Calu3 (cell line): Measurements from ENCODE around the gene DOCK3. TPM values are rescaled to one million over a fixed set of nuclear protein-coding genes. Genes with fewer than 3 reads are reported as not detected.

ENCODE experiments used
- BruUV-seq: library from RNA; stranded (reverse); fragments of 400-500 nt; replicated peaks from 2 replicates; lab custom pipeline; 2021; lab: Mats Ljungman, UMichigan
- CTCF ChIA-PET: fragments of 300-600 bp; sonication (Branson Sonifier 250); formaldehyde crosslinking; loops from one replicate; lab custom pipeline; 2022; ENCODE audit warnings: antibody characterized with exemption; lab: Charles Lee
- DNase-seq: peaks from one replicate; pipeline ENCODE4 v3.0.0; 2022
- H3K27ac Mint-ChIP-seq: one replicate; pipeline ENCODE4 v1.8.0; 2022; ENCODE audit warnings: mixed read lengths; ENCODE audit not compliant: unreplicated experiment
- H3K27me3 Mint-ChIP-seq: one replicate; pipeline ENCODE4 v1.8.0; 2022; ENCODE audit warnings: mixed read lengths; ENCODE audit not compliant: unreplicated experiment
- H3K36me3 Mint-ChIP-seq: one replicate; pipeline ENCODE4 v1.8.0; 2022; ENCODE audit warnings: mild to moderate bottlenecking, moderate library complexity, mixed read lengths; ENCODE audit not compliant: insufficient read depth, unreplicated experiment
- H3K4me1 Mint-ChIP-seq: one replicate; pipeline ENCODE4 v1.8.0; 2022; ENCODE audit warnings: mild to moderate bottlenecking, low read depth, mixed read lengths; ENCODE audit not compliant: unreplicated experiment
- H3K4me3 Mint-ChIP-seq: one replicate; pipeline ENCODE4 v1.8.0; 2022; ENCODE audit warnings: mild to moderate bottlenecking, low read depth, moderate library complexity, mixed read lengths; ENCODE audit not compliant: unreplicated experiment
- H3K9me3 Mint-ChIP-seq: one replicate; pipeline ENCODE4 v1.8.0; 2022; ENCODE audit warnings: low read depth, mixed read lengths; ENCODE audit not compliant: unreplicated experiment
- intact Hi-C: fragments of 100-400 bp; cut with micrococcal nuclease; formaldehyde crosslinking; loops from one replicate; pipeline ENCODE4 v1.10.0; 2022; ENCODE audit not compliant: unreplicated experiment
- total RNA-seq: library from RNA; stranded (reverse); gene quantifications from 2 replicates; pipeline ENCODE4 v1.2.3, GENCODE V29; 2022
- TF ChIP-seq, protein P1 (sequence below): fragments of 200-600 bp; IDR thresholded peaks from one replicate; pipeline ENCODE4 v1.8.0; 2022; ENCODE audit warnings: antibody characterized with exemption; ENCODE audit not compliant: unreplicated experiment

Gene DOCK3
- total RNA-seq, 1 experiment from 2014 or later: 0.19 TPM

DNA sequence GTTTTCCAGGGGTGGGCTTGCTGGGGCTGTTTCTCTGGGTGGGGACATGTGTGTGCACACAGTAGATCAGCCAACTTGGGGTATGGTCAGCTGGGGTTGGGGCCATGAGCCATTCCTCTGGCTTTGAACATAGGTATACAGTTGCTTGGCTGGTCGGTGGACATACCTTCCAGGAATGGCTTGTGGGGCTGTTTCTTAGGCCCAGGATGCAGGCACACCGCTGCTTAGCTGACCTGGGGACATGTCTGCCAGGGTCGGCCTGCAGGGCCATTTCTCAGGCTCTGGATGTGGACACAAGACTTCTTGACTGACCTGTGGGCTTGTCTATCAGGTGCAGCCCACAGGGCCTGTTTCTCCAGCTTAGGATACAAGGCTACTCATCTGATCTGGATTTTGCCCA is 130.6 kb downstream of the DOCK3 start:
- TF ChIP-seq, protein P1, sequence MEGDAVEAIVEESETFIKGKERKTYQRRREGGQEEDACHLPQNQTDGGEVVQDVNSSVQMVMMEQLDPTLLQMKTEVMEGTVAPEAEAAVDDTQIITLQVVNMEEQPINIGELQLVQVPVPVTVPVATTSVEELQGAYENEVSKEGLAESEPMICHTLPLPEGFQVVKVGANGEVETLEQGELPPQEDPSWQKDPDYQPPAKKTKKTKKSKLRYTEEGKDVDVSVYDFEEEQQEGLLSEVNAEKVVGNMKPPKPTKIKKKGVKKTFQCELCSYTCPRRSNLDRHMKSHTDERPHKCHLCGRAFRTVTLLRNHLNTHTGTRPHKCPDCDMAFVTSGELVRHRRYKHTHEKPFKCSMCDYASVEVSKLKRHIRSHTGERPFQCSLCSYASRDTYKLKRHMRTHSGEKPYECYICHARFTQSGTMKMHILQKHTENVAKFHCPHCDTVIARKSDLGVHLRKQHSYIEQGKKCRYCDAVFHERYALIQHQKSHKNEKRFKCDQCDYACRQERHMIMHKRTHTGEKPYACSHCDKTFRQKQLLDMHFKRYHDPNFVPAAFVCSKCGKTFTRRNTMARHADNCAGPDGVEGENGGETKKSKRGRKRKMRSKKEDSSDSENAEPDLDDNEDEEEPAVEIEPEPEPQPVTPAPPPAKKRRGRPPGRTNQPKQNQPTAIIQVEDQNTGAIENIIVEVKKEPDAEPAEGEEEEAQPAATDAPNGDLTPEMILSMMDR: no peak
- no peaks in the 10 kb centered on the region for H3K36me3 Mint-ChIP-seq
- H3K4me1 Mint-ChIP-seq: peaks cover 15% of the 10 kb centered on the region
- intact Hi-C loops: no loop called here
- no peak overlapping the region for H3K4me3 Mint-ChIP-seq
- H3K27ac Mint-ChIP-seq: no peak overlapping the region
- CTCF ChIA-PET: no interaction called here
- DNase-seq: no peak
- peaks cover 11% of the 10 kb centered on the region for H3K9me3 Mint-ChIP-seq
- no peaks in the 10 kb centered on the region for H3K27me3 Mint-ChIP-seq
- BruUV-seq: no TSS peak

DNA sequence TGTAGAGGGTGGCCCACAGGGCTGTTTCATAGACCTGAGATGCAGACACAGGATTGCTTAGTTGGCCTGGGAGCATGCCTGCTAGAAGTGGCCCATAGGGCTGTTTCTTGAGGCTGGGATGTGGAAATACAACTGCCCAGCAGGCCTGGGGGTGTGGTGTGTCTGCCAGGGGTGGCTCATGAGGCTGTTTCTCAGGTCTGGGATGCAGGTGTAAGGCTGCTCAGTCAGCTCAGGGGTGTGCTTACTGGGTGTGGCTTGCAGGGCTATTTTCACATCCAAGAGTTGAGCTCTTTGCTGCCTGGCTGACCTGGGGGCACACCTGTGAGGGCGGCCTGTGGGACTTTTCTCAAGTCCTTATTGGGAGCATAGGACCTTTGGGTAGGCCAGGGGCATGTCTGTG is 131.3 kb downstream of the DOCK3 start:
- Mint-ChIP-seq H3K4me3 (no peak overlapping the region), H3K36me3 (no peaks in the 10 kb centered on the region), H3K9me3 (peaks cover 7% of the 10 kb centered on the region), H3K4me1 (peaks cover 15% of the 10 kb centered on the region), H3K27me3 (no peaks in the 10 kb centered on the region), H3K27ac (no peak overlapping the region)
- no TSS peak for BruUV-seq
- TF ChIP-seq, protein P1: no peak
- CTCF ChIA-PET: no interaction called here
- intact Hi-C loops: no loop called here
- no peak for DNase-seq

DNA sequence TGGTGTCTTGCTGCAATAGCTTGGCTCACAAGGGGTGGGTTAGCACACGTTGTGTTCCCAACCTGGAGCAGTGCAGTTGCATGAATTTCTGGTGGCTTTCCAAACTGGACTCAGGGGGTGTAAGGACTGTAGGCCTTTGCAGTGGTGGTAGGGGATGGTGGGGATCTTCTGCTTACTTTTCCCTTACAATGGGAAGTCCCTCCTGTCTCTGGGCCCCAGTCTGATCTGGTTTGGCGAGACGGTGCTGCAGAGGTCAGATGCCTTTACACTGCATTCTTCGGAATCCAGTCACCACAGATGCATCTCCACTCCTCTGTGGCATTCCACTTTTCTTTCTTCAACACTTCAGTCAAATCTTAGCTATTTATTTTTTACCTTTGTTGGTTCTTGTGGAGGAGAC is 132.1 kb downstream of the DOCK3 start:
- Mint-ChIP-seq H3K27me3 (no peaks in the 10 kb centered on the region), H3K27ac (no peak overlapping the region), H3K4me3 (no peak overlapping the region), H3K9me3 (peaks cover 5% of the 10 kb centered on the region), H3K4me1 (peaks cover 15% of the 10 kb centered on the region), H3K36me3 (no peaks in the 10 kb centered on the region)
- no TSS peak for BruUV-seq
- DNase-seq: peak; percentile 10
- CTCF ChIA-PET: interaction anchor here (0.6 kb wide), 1 partner anchor 9 kb away, joined by 3 read pairs; no protein-coding TSS in a partner anchor
- intact Hi-C loops: no loop called here
- TF ChIP-seq, protein P1: no peak

DNA sequence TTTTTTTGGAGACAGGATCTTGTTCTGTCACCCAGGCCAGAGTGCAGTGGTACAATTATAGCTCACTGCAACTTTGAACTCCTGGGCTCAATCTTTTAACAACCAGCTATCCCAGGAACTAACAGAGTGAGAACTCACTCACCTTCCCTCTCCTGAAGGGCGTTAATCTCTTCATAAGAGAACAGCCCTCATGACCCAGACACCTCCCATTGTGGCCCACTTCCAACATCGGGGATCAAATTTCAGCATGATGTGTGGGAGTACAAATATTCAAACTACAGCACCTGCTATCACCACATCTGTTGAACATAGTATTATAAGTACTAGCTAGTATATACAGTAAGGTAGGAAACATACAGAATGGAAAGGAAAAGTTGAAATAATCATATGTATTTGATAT is 132.5 kb downstream of the DOCK3 start:
- no TSS peak for BruUV-seq
- peaks cover 5% of the 10 kb centered on the region for H3K9me3 Mint-ChIP-seq
- CTCF ChIA-PET: interaction anchor here (0.6 kb wide), 1 partner anchor 9 kb away, joined by 3 read pairs; no protein-coding TSS in a partner anchor
- no peaks in the 10 kb centered on the region for H3K27me3 Mint-ChIP-seq
- TF ChIP-seq, protein P1: no peak
- H3K27ac Mint-ChIP-seq: no peak overlapping the region
- peaks cover 15% of the 10 kb centered on the region for H3K4me1 Mint-ChIP-seq
- intact Hi-C loops: no loop called here
- H3K4me3 Mint-ChIP-seq: no peak overlapping the region
- H3K36me3 Mint-ChIP-seq: no peaks in the 10 kb centered on the region
- DNase-seq: peak; percentile 52
